Lower leg skin (tissue), 4 donors: Measurements from ENCODE around the gene RARB. TPM values are rescaled to one million over a fixed set of nuclear protein-coding genes. Genes with fewer than 3 reads are reported as not detected.

Experiments used
- DNase-seq, 2 donors: peaks; one replicate each; pipeline ENCODE4 v3.0.0-alpha.2; 2019; ENCODE audit warnings: low spot score in 2 of 2
- H3K4me3 ChIP-seq: fragments of 200-600 bp; sonication (generic); 2 replicates; pipeline ENCODE4 v1.5.1; 2017; ENCODE audit warnings: mild to moderate bottlenecking, low read depth; ENCODE audit not compliant: poor library complexity, severe bottlenecking
- CTCF ChIP-seq, 3 donors: fragments of 450-650 bp; IDR thresholded peaks; one replicate each; pipeline ENCODE4 v1.5.1; 2016; ENCODE audit warnings: antibody characterized with exemption in 3 of 3, mild to moderate bottlenecking in 3 of 3, moderate library complexity in 2 of 3
- POLR2A ChIP-seq, 2 donors: fragments of 450-650 bp; IDR thresholded peaks; one replicate each; pipeline ENCODE4 v1.6.1; 2016 to 2017; ENCODE audit warnings: antibody characterized with exemption in 2 of 2, mild to moderate bottlenecking in 1 of 2, moderate library complexity in 1 of 2
- WGBS, 2 donors: methylation state at CpG; one replicate each; pipeline ENCODE4 v1.1.5; 2018; 5-methylcytosine and 5-hydroxymethylcytosine counted together
- intact Hi-C: fragments of 100-400 bp; cut with DNase I; formaldehyde crosslinking; loops from one replicate; pipeline ENCODE4 v1.15.0; 2023; ENCODE audit warnings: low total_unique reads
- total RNA-seq, 4 donors: library from RNA; depleted of rRNA; stranded (reverse); fragments of >200 nt; gene quantifications; one replicate each; pipeline ENCODE4 v1.1.0, GENCODE V29; 2016

RARB gene
- total RNA-seq, 4 donors from 2014 or later, result 0.34 to 6.5 (median 4.4) TPM; not detected in 1

GRCh38 chr3:25433106-25433505, 5.0 kb downstream of the RARB start:
- TF ChIP-seq POLR2A (IDR thresholded peaks at IDR 0.05) (no peak), CTCF (IDR thresholded peaks at IDR 0.05) (no peak)
- intact Hi-C loops, result no loop called here
- 86 to 95% methylated on average over 2 of the region's 2 CpGs for WGBS, 2 donors
- DNase-seq, result no peak
- H3K4me3 ChIP-seq, result no peak overlapping the region

- DNase-seq, result no peak
- intact Hi-C loops, result no loop called here
- 63 to 91% methylated on average over 5 of the region's 5 CpGs for WGBS, 2 donors
- H3K4me3 ChIP-seq, result no peak overlapping the region
- TF ChIP-seq POLR2A (IDR thresholded peaks at IDR 0.05), result no peak
- TF ChIP-seq CTCF (IDR thresholded peaks at IDR 0.05), result no peak
Observed at GRCh38 chr3:25433868-25434267, 5.8 kb downstream of the RARB start.

GRCh38 chr3:25437953-25438352, 9.9 kb downstream of the RARB start:
- intact Hi-C loops, result no loop called here
- no peak overlapping the region for H3K4me3 ChIP-seq
- WGBS, 2 donors, result 70 to 73% methylated on average over 6 of the region's 6 CpGs
- DNase-seq, result no peak
- no peak for TF ChIP-seq CTCF (IDR thresholded peaks at IDR 0.05)
- no peak for TF ChIP-seq POLR2A (IDR thresholded peaks at IDR 0.05)

- TF ChIP-seq POLR2A (IDR thresholded peaks at IDR 0.05) (no peak), CTCF (IDR thresholded peaks at IDR 0.05) (no peak)
- DNase-seq, result no peak
- WGBS, 2 donors, result 85 to 86% methylated on average over 6 of the region's 6 CpGs
Observed at GRCh38 chr3:25438791-25439555, 10.9 kb downstream of the RARB start.

GRCh38 chr3:25441234-25441856, 13.3 kb downstream of the RARB start:
- 90 to 97% methylated on average over 17 of the region's 17 CpGs for WGBS, 2 donors
- DNase-seq, result no peak
- TF ChIP-seq POLR2A (IDR thresholded peaks at IDR 0.05) (no peak), CTCF (IDR thresholded peaks at IDR 0.05) (no peak)
- intact Hi-C loops, result no loop called here
- no peak overlapping the region for H3K4me3 ChIP-seq

More at GRCh38 chr3:25438791-25439555, 10.9 kb downstream of the RARB start:
- H3K4me3 ChIP-seq, result no peak overlapping the region
- intact Hi-C loops, result no loop called here
